Activated CD4-positive, alpha-beta T cell treated with anti-CD3 and anti-CD28 coated beads, Interleukin-2, amount 50 U/mL, for 1 hour (primary cell): ENCODE measurements around the gene TBX19.

Experiments used
- DNase-seq: peaks from one replicate; pipeline ENCODE4 v3.0.0-alpha.2; 2020

The TBX19 gene

DNA sequence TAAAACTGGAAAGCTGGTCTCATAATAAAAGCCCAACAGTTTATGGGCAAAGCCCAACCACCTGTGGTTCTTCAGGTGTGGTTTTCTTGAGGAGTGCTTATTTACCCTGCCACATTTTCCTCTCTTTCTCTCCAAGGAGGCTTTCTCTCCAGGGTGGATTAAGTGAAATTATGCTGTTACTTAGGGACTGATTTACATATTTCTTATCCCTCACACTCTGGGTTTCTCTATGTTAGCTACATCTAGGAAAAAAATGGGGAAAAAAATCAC, 4.8 kb downstream of the TBX19 start:
- no peak for DNase-seq

DNA sequence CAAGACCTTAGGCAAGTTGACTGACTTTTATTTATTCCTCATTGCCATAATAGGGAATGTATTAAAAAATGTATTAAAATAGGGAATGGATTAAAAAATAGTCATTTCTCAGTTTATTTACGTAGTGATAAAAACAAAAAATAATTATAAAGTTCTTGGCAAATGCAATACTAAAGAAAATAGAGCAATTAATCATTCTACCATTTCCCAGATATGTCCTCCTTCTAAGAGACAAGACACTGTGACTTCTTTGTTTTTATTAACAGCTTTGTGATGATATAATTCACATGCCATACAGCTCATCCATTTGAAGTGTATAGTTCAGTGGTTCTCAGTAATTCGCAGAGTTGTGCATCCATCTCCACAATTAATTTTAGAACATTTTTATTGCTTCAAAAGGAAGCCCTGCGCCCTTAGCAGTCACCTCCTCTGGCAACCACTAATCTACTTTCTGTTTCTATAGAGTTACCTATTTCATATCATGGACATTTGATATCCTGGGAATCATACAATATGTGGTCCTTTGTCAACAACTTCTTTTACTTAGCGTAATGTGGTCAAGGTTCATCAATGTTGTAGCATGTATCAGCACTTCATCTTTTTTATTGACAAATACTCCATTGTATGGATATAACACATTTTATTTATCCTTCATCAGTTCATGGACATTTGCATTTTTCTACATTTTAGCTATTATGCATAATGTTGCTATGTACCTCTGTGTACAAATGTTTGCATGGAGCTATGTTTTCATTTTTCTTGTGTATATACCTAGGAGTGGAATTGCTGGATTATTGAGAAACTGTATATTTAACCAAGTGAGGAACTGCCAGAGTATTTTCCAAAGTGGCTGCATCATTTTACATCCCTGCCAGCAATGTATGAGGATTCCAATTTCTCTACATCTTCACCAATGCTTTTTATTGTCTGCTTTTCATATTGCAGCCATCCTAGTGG, 5.6 kb downstream of the TBX19 start:
- no peak for DNase-seq

DNA sequence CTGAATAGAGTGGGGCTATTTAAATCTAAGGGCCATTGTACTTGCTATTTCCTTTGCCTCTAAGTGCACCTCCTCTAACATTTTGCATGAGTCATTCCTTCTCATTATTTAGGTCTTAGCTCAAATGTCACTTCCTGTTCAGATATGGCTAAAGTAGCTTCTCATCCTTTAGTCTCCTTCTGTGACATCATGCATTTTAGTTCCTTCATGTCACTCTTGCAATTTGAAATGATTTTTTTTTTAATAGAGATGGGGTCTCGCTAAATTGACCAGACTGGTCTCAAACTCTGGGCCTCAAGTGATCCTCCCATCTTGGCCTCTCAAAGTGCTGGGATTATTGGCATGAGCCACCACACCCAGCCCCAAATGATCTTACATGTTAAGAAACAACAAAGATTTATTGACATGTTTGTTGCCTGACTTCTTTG, 6.6 kb downstream of the TBX19 start:
- no peak for DNase-seq

GRCh38 chr1:168288311-168289052, 7.8 kb downstream of the TBX19 start:
- DNase-seq = no peak

- no peak for DNase-seq
Measured at GRCh38 chr1:168291222-168291837, 10.7 kb downstream of the TBX19 start.

DNA sequence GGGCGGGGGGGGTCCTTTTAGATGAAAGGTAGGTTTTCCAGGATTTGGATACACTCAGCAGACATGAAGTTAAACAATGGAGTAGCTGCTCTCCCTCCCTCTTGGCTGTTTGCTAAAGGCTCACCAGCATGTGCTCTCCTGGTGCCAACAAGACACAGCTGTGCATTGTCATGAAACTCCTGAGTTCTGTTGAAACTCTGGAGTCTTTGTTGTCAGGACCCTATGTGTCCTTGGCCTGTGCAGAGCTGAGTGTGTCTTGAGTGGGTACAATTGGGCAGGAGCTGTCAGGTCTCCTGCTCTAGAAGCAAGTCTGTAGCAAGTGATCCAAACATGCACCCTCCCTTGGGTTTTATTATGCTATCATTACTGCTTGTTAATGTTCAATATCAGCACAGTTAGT, 12.7 kb downstream of the TBX19 start:
- no peak for DNase-seq

DNA sequence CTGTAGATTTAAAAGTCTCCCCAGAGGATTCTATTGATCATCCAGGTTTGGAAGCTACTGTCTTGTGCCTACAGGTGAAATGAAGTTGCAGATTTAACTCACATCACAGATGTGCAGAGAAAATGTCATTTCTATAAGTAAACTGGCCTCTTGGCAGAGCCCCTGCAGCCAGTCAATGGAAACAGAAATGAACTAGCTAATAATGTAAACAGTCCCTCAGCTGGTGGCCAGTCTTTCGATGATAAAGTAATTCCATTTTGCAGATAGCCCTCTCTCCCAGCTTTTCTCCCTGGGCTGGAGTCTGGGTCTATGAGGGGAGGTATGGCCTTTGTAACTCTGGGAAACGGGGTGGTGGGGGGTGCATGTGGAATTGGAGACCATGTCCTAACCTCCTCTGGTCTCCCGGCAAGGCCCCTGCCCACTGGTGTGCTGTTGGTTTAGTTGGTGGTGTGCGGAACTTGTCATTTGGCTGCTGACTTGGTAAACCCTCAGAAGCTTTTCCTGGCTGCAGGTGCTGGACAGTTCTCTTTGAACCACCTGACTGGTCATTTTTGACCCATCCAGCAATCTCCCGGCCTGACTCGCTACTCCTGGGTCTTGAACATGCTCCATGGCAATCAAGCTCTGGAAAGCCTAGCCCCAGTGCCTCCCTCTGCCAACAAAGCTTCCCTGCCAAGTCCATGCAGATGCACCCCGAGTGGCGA, 14.9 kb downstream of the TBX19 start:
- DNase-seq = no peak

GRCh38 chr1:168297019-168297730, 16.5 kb downstream of the TBX19 start:
- DNase-seq = no peak

DNA sequence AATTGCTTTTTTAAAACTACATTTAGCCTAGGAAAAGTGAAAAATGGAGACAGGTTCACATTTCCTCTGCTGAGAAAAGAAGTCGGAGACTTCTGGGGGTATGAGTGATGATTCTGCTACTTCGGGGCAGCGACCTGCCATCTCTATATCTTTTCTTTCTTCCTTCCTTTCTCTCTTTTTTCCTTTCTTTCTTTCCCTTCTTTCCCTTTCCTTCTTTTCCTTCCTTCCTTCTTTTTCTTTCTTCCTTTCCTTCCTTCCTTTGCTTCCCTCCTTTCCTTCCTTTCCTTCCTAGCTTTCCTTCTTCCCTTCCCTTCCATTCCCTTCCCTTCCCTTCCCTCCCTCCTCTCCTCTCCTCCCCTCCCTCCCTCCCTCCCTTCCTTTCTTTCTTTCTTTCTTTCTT, 17.8 kb downstream of the TBX19 start:
- DNase-seq = no peak

DNA sequence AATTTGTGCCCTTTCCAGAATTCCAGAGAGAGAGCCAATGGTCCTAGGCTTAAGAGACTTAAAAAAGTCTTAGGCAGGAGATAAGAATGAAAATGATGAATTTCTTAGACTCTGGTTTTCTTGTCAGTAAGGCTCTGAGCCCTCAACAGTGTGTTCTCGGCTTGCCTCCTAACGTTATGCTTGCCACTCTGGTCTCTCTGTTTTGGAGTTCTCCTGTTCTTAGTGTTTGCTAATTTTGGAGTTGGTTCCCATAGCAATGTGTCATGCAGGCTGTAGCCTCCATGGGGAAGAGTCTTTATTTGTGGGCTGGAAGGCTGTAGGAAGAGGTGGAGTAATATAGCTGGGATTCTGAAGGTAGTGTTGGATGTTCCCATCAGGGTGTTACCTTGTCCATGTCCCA, 19.9 kb downstream of the TBX19 start:
- no peak for DNase-seq

DNA sequence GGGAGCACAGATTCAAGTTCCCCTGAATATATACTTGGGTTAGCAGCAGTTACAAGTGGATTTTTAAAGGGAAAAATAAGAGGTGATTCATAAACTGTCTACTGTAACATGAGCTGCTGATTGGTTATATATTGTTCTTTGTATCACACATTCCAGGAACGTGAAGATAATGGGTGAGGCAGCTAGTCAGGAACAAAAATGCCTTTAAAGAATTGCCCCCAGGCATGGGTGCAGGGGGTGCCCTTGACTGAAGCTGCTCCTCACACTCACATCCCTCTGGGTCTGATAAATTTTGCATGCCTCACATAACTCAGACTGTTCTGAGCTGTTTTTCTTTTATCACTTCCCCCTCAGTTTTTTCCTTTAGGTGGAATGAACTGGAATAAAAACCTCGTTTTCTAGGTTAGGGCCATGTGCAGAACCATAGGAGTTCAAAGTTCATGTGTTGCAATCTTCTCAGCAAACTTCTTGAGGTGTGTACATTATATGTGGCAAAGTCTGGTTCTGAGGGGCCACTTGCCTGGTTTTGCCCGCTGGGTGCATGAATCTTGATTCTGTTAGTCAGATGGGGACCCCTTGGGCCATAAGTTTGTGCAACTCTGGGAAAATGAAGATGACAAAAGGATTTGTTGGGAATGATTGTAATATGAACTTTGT, 21.1 kb downstream of the TBX19 start:
- no peak for DNase-seq

DNA sequence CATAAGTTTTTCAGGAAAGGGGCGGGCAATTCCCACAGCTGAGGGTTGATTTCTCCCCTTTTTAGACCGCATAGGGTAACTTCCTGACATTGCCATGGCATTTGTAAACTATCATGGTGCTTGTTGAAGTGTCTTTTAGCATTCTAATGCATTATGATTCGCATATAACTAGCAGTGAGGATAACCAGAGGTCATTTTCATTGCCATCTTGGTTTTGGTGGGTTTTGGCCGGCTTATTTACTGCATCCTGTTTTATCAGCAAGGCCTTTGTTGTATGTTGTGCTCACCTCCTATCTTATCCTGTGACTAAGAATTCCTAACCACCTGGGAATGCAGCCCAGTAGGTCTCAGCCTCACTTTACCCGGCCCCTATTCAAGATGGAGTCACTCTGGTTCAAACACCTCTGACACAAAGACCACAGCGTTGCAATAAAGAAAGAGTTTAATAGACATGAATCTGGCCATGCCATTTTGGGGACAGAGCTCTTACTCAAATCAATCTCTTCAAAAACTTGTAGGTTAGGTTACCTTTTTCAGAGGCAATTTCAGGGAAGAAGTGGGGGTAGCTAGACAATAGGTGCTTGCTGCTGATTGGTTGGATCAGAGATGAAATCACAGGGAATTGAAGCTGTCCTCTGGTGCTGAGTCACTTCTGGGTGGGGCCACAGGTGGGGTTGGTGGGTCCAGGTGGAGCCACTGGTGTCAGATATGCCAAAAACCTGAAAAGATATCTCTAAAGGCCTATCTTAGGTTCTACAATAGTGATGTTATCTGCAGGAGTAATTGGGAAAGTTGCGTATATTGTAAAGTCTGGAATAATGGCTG, 23.3 kb downstream of the TBX19 start:
- DNase-seq = no peak

DNA sequence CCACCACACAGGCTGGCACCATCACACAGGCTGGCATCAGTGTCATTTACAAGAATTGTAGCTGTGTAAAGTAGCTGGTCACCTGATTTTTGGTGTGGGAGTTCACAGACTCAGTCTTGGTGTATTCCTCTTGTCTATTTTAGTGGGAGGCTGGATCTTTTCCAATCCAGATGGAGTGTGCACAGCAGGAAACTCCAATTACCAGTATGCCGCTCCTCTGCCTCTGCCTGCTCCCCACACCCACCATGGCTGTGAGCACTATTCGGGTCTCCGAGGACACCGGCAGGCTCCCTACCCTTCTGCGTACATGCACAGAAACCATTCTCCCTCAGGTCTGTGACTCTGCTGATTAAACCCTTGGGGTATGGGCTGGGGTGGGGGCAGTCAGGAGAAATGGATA, 24.2 kb downstream of the TBX19 start:
- DNase-seq = no peak

GRCh38 chr1:168312718-168313604, 32.3 kb downstream of the TBX19 start:
- DNase-seq = no peak

DNA sequence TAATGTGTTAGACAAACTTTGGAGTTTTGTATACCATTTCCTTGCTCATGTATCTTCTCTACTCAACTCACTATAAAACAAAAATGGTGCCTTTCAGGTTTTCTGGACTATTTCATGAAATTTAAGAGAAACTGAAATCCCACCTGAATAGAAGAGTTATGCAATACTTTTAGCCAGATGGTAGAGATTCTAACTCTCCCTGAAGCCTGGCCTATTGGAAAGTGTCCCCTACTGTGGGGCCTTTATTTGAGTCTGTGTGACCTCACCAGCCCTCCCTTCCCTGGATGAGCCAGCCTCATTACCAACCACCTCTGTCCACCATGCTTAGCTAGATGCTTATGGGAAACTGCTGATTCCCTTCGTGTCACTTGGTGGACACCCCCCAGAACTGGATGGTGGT, 35.5 kb downstream of the TBX19 start:
- DNase-seq = no peak

- DNase-seq = no peak
Measured at GRCh38 chr1:168317309-168317708, 36.6 kb downstream of the TBX19 start.

- no peak for DNase-seq
Measured at GRCh38 chr1:168319691-168320090, 39.0 kb downstream of the TBX19 start.

- DNase-seq = no peak
Measured at GRCh38 chr1:168320149-168320548, 39.5 kb downstream of the TBX19 start.

GRCh38 chr1:168320800-168321450, 40.2 kb downstream of the TBX19 start:
- no peak for DNase-seq

GRCh38 chr1:168321945-168322344, 41.3 kb downstream of the TBX19 start:
- no peak for DNase-seq
